Fibroblast of lung (primary cell): ENCODE results near the gene HTT.
"Not testable (repeated sequence)": the region's sequence is repeated elsewhere in the genome, so short reads cannot be mapped to it uniquely, and the experiment has no call there.

ENCODE experiments used
- EZH2 ChIP-seq: IDR thresholded peaks from 2 replicates; pipeline ENCODE4 v1.5.1; 2012; ENCODE audit warnings: low read length, control low read depth, mild to moderate bottlenecking; ENCODE audit errors: missing control alignments
- TF ChIP-seq, protein P1 (sequence below), 2 donors: IDR thresholded peaks in 1 of 2; conservative IDR thresholded peaks in 1 of 2; 1 replicate in 1 of 2; 2 replicates in 1 of 2; pipeline ENCODE4 v1.5.1; 2011 to 2012; ENCODE audit warnings: low read length in 2 of 2, control low read depth in 1 of 2, inconsistent platforms in 1 of 2, low read depth in 1 of 2, mild to moderate bottlenecking in 1 of 2

DNA sequence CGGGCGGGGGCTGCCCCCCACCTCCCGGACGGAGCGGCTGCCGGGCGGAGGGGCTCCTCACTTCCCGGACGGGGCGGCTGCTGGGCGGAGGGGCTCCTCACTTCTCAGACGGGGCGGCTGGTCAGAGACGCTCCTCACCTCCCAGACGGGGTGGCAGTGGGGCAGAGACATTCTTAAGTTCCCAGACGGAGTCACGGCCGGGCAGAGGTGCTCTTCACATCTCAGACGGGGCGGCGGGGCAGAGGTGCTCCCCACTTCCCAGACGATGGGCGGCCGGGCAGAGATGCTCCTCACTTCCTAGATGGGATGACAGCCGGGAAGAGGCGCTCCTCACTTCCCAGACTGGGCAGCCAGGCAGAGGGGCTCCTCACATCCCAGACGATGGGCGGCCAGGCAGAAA lies 20.2 kb downstream of the HTT start:
- TF ChIP-seq, protein P1, sequence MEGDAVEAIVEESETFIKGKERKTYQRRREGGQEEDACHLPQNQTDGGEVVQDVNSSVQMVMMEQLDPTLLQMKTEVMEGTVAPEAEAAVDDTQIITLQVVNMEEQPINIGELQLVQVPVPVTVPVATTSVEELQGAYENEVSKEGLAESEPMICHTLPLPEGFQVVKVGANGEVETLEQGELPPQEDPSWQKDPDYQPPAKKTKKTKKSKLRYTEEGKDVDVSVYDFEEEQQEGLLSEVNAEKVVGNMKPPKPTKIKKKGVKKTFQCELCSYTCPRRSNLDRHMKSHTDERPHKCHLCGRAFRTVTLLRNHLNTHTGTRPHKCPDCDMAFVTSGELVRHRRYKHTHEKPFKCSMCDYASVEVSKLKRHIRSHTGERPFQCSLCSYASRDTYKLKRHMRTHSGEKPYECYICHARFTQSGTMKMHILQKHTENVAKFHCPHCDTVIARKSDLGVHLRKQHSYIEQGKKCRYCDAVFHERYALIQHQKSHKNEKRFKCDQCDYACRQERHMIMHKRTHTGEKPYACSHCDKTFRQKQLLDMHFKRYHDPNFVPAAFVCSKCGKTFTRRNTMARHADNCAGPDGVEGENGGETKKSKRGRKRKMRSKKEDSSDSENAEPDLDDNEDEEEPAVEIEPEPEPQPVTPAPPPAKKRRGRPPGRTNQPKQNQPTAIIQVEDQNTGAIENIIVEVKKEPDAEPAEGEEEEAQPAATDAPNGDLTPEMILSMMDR (conservative IDR thresholded peaks at IDR 0.05 in 1 of 2, IDR thresholded peaks at IDR 0.05 in 1 of 2; ENCODE audit: low read depth in 1 of 2, low read length in 2 of 2): not testable (repeated sequence)
- not testable (repeated sequence) for TF ChIP-seq EZH2
